ENCODE data around the gene GALNT1. TPM values are rescaled to one million over a fixed set of nuclear protein-coding genes. Genes with fewer than 3 reads are reported as not detected.

Gene GALNT1
- total and polyA plus RNA-seq, 9 of the 15 experiments (the other 6 are each of a cell fraction or from before 2014, with no cell fraction given) = 14.4 to 54.1 (median 36.6) TPM

GRCh38 chr18:35658112-35658511 lies 76.6 kb downstream of the GALNT1 start (continued):
- TF ChIP-seq, protein P1, sequence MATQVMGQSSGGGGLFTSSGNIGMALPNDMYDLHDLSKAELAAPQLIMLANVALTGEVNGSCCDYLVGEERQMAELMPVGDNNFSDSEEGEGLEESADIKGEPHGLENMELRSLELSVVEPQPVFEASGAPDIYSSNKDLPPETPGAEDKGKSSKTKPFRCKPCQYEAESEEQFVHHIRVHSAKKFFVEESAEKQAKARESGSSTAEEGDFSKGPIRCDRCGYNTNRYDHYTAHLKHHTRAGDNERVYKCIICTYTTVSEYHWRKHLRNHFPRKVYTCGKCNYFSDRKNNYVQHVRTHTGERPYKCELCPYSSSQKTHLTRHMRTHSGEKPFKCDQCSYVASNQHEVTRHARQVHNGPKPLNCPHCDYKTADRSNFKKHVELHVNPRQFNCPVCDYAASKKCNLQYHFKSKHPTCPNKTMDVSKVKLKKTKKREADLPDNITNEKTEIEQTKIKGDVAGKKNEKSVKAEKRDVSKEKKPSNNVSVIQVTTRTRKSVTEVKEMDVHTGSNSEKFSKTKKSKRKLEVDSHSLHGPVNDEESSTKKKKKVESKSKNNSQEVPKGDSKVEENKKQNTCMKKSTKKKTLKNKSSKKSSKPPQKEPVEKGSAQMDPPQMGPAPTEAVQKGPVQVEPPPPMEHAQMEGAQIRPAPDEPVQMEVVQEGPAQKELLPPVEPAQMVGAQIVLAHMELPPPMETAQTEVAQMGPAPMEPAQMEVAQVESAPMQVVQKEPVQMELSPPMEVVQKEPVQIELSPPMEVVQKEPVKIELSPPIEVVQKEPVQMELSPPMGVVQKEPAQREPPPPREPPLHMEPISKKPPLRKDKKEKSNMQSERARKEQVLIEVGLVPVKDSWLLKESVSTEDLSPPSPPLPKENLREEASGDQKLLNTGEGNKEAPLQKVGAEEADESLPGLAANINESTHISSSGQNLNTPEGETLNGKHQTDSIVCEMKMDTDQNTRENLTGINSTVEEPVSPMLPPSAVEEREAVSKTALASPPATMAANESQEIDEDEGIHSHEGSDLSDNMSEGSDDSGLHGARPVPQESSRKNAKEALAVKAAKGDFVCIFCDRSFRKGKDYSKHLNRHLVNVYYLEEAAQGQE (IDR thresholded peaks at IDR 0.05; ENCODE audit: borderline replicate concordance) = no peak
- TF ChIP-seq, protein P1 (CRISPR knock-in tag; IDR thresholded peaks at IDR 0.05; ENCODE audit: low read depth) = no peak
- TF ChIP-seq KLF10 (CRISPR knock-in tag; IDR thresholded peaks at IDR 0.05) (no peak), GMEB1 (CRISPR knock-in tag; IDR thresholded peaks at IDR 0.05) (no peak), DACH1 (IDR thresholded peaks at IDR 0.05; ENCODE audit: partially characterized antibody) (no peak), SMC3 (conservative IDR thresholded peaks at IDR 0.05; ENCODE audit: insufficient read depth, low read depth, low read length) (no peak)

Measured in K562 (cell line).